ENCODE data around the gene TDP1. TPM values are rescaled to one million over a fixed set of nuclear protein-coding genes. Genes with fewer than 3 reads are reported as not detected.

The TDP1 gene
- total and polyA plus RNA-seq, 2 of the 13 experiments (the other 11 are each of a cell fraction or from before 2014, with no cell fraction given), result 16.4 to 31.2 TPM

DNA sequence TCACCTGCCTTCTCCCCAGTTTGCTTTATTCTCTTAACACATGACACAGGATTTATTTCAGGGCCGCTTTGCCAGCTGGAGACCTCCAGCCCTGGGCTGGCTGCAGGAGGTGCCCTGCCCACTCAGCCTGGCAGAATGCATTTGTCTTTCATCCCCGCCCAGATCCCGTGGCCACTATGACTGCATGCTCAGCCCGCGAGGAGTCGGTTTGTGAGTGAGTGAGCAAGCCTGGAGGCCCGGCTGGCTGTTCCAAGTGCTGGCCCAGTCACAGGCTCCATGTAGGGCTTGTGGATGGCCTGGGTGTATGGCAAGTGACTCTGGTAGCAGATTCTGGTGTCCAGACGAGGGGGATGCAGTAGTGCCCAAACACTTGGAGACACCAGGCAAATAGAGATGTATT is 2.1 kb downstream of the TDP1 start:
- in situ Hi-C loops (cut with HindIII; ENCODE audit: extremely low pct_ligation_motif_present, low pct_unique_long_range_greater_than_20kb), result loop anchor here (25.0 kb wide), 1 partner anchor 280 kb away; no protein-coding TSS in a partner anchor
- WGBS (ENCODE audit: low lambda C conversion rate), result 92% methylated on average over 8 of the region's 8 CpGs
- Histone ChIP-seq H3K27me3 (ENCODE audit: control insufficient read depth in 1 of 2, insufficient read depth in 2 of 2, low read length in 2 of 2) (no peaks in the 10 kb centered on the region; a peak in 1 of 5 replicates), H3K79me2 (ENCODE audit: insufficient read depth, low read length) (peaks cover 23% of the 10 kb centered on the region), H2AFZ (ENCODE audit: low read length) (no peak overlapping the region), H3K4me3 (replicated peaks in 1 of 3; ENCODE audit: insufficient read depth in 1 of 3, low read depth in 2 of 3, low read length in 3 of 3) (peak overlapping the region in 1 of 3 experiments; percentile 95; a peak in 1 of 6 replicates), H3K36me3 (replicated peaks in 1 of 2; ENCODE audit: control insufficient read depth in 1 of 2, insufficient read depth in 2 of 2, low read length in 2 of 2) (peaks cover 4 to 5% of the 10 kb centered on the region in 2 experiments; a peak in 2 of 5 replicates), H3K9ac (ENCODE audit: insufficient read depth, low read depth, low read length) (peak overlapping the region; percentile 13; the same call in 1 of the 2 replicates), H3K9me3 (ENCODE audit: low read length) (no peaks in the 10 kb centered on the region), H3K27ac (ENCODE audit: extremely low read length, insufficient read depth, low read length) (no peak overlapping the region), H3K4me2 (ENCODE audit: low read depth, low read length) (peak overlapping the region; percentile 78), H4K20me1 (ENCODE audit: insufficient read depth, low read length) (no peaks in the 10 kb centered on the region), H3K4me1 (ENCODE audit: insufficient read depth, low read length) (peaks cover 47% of the 10 kb centered on the region)
- no TSS peak for BruUV-seq (replicated peaks)
- intact Hi-C loops (cut with micrococcal nuclease; ENCODE audit: unreplicated experiment), result no loop called here
- POLR2A ChIA-PET, result no interaction called here
- FAIRE-seq (no peak), DNase-seq (ENCODE audit: low spot score) (no peak), ATAC-seq (no peak)
- CTCF ChIA-PET (ENCODE audit: low intra/inter-chr PET ratio, low total read pairs), result no interaction called here
- TF ChIP-seq, protein P1, sequence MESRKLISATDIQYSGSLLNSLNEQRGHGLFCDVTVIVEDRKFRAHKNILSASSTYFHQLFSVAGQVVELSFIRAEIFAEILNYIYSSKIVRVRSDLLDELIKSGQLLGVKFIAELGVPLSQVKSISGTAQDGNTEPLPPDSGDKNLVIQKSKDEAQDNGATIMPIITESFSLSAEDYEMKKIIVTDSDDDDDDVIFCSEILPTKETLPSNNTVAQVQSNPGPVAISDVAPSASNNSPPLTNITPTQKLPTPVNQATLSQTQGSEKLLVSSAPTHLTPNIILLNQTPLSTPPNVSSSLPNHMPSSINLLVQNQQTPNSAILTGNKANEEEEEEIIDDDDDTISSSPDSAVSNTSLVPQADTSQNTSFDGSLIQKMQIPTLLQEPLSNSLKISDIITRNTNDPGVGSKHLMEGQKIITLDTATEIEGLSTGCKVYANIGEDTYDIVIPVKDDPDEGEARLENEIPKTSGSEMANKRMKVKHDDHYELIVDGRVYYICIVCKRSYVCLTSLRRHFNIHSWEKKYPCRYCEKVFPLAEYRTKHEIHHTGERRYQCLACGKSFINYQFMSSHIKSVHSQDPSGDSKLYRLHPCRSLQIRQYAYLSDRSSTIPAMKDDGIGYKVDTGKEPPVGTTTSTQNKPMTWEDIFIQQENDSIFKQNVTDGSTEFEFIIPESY (CRISPR knock-in tag; IDR thresholded peaks at IDR 0.05), result peak; percentile 80
- TF ChIP-seq POLR2G (IDR thresholded peaks at IDR 0.05; ENCODE audit: low read depth, low read length) (0 out of 2 replicates have a peak, but pooled peaks have one; percentile 23), SMARCC2 (IDR thresholded peaks at IDR 0.05) (no peak)
- TF ChIP-seq, protein P2, sequence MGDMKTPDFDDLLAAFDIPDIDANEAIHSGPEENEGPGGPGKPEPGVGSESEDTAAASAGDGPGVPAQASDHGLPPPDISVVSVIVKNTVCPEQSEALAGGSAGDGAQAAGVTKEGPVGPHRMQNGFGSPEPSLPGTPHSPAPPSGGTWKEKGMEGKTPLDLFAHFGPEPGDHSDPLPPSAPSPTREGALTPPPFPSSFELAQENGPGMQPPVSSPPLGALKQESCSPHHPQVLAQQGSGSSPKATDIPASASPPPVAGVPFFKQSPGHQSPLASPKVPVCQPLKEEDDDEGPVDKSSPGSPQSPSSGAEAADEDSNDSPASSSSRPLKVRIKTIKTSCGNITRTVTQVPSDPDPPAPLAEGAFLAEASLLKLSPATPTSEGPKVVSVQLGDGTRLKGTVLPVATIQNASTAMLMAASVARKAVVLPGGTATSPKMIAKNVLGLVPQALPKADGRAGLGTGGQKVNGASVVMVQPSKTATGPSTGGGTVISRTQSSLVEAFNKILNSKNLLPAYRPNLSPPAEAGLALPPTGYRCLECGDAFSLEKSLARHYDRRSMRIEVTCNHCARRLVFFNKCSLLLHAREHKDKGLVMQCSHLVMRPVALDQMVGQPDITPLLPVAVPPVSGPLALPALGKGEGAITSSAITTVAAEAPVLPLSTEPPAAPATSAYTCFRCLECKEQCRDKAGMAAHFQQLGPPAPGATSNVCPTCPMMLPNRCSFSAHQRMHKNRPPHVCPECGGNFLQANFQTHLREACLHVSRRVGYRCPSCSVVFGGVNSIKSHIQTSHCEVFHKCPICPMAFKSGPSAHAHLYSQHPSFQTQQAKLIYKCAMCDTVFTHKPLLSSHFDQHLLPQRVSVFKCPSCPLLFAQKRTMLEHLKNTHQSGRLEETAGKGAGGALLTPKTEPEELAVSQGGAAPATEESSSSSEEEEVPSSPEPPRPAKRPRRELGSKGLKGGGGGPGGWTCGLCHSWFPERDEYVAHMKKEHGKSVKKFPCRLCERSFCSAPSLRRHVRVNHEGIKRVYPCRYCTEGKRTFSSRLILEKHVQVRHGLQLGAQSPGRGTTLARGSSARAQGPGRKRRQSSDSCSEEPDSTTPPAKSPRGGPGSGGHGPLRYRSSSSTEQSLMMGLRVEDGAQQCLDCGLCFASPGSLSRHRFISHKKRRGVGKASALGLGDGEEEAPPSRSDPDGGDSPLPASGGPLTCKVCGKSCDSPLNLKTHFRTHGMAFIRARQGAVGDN (CRISPR knock-in tag; IDR thresholded peaks at IDR 0.05), result peak; percentile 30; the same call in 1 of the 2 replicates

All from HepG2 (cell line).